ENCODE data around the gene RNASE4.

The RNASE4 gene

GRCh38 chr14:20746566-20746965, 62.2 kb downstream of the RNASE4 start:
- DNase-seq: no peak

GRCh38 chr14:20748439-20748838, 64.1 kb downstream of the RNASE4 start:
- DNase-seq: no peak

DNA sequence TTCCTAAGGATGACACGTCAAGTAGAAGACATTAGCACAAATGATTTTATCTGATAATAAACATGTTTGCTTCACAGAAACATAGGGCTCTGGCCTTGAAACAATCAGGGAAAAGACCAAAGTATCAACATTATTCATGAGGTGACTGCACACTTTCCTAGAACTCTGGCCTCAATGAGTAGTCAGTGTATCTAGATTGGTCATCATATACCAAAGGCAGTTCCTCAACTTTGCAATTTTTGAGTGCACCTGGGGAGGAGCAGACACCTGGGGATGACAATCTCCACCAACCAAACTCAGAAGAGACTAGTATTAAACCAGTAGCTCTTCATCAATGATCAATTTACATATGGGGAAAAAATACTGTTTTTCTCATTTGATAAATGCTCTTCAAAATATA, 65.8 kb downstream of the RNASE4 start:
- DNase-seq: no peak
